Fibroblast of the conjunctiva (primary cell): ENCODE data around the gene ZNF469.

Experiments
- DNase-seq: peaks from one replicate; pipeline ENCODE4 v3.0.0-alpha.2; 2010; ENCODE audit warnings: low read depth

Gene ZNF469

GRCh38 chr16:88347656-88348376 lies 34.9 kb upstream of the ZNF469 start:
- DNase-seq = no peak

GRCh38 chr16:88348377-88349152 lies 34.2 kb upstream of the ZNF469 start:
- DNase-seq = no peak

GRCh38 chr16:88349153-88349902 lies 33.4 kb upstream of the ZNF469 start:
- no peak for DNase-seq

DNA sequence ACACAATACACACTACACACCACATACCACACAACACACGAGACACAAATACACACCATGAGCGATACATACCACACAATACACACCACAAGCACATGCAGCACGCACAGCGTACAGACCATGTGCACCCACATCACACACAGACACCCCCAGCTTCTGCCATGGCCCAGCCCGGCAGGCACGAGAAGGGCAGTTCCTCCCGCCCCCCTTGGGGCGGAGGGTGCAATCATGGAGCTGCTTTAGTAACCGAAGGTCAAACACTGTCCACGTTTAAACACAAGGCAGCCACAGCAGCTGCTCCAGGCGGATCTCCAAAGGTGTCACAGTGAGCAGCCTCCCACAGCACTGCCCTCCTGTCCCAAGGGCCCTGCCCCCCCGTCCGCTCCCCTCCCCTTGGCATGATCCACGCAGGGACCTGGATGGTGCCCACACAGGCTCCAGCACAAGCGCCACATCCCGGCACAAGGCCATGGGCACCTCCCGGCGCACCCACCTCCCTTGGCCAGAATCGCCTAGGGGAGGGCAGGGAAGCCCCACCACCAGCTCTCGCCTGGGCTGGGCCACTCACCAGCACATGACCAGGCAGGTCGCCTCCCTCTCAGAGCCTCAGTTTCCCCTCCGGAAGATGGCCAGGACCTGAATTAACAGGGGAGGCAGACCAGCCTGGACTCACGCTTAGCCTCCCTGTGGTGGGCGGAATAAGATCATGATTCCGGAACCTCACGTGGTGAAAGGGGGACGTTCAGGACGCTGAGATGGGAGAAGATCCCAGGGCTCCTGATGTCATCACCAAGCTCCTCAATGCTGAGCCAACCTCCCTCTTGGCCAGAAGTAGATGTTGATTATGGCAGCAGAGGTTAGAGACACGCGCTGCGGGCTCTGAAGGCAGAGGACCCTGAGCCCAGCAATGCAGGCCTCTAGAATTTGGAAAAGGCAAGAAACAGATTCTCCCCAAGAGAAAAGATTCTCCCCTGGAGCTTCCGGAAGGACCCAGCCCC lies 32.6 kb upstream of the ZNF469 start:
- DNase-seq = no peak

DNA sequence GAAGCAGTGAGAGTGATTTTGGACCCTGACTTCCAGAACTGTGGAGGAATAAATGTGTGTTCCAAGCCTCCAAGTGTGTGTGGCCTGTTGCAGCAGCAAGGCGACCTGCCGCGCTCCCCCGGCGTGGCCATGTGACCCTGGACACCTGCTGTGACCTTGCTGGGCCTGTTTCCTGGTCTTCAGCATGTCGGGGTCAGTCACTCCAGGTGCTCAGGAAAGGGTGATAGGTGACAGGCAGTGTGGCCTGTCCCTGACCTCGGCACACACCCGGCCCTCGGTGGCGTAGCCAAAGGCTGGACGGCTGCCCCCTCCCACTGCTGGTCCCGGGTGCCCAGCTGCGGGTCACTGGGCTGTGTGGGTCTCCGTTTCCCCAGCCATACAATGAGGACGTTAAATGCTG lies 31.8 kb upstream of the ZNF469 start:
- DNase-seq = no peak

DNA sequence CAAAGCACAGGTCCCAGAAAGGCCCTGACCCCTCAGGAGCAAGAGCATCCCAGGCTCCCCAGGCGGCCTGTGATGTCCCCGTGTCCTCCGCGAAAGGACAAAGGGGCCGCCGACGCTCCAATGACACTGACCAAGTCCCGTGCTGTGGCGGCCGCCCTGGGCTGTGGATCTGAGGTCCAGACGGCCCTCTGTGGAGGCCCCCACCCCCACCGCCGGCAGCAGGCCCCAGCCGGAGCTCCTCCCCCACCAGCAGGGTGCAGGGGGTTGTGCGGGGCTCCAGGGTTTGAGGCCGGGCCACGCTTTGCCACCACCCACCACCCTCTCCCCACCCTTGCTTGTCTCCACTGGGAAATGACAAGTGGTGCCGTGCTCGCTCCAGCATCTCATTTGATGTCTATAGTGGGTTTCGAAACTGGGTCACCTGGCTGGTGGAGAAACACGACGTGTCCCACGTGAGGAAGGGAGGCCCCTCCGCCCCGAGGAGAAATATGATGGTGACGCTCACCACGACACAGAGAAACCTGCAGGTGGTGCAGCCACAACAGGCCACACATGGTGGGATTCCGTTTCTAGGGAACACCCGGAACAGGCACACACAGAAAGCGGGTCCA lies 31.2 kb upstream of the ZNF469 start:
- DNase-seq = no peak

- DNase-seq = no peak
Observed at GRCh38 chr16:88352261-88353200, 30.2 kb upstream of the ZNF469 start.

DNA sequence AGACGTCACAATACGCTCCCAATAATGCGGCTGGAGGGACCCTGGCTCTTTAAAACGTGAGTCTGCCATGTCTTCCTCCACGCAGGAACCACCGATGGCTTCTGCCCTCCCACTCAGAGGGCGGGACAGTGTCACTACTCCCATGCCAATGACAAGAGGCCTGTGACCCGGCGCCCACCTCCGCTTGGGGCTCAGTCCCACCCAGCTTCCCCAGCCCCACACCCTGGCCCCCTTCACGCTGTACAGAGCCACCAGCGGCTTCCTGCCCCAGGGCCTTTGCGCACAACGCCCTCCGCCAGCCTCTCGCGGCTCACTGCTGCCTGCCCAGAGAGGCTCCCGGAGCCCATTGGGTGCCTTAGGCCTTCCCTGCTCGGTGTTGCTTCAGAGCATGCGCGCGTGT lies 29.5 kb upstream of the ZNF469 start:
- DNase-seq = no peak

DNA sequence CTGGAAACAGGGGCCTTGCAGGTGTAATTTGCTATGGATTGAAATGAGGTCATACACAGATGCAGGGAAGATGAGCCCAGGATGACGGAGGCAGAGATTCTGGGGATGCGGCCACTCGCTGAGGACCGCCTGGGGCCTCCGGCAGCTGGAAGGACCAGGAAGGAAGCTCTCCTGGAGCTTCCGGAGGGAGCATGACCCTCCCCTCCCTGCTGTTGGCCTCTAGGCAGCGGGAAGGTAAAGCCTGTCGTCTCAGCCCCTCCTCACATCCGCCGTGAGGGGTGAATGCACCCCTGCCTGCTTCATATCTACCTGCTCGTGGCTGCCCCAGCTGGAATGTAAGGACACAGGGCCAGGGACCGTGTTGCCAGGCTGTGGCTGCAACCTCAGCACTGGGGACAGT lies 29.1 kb upstream of the ZNF469 start:
- no peak for DNase-seq

- no peak for DNase-seq
Observed at GRCh38 chr16:88354229-88355092, 28.3 kb upstream of the ZNF469 start.

DNA sequence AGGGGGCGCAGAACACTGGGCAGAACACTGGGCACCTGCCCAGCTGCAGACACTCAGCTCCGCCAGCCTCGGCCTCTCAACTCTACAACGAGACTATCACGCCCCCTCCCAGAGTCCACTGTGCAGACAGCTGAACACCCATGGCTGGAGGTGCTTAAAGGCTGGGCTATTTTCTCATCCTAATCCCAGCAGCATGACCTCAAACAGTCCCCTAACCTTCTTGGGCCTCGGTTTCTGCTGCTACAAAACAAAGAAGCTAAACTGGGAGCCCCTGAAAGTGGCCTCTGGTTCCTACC lies 27.7 kb upstream of the ZNF469 start:
- DNase-seq = no peak

GRCh38 chr16:88355389-88356123 lies 27.2 kb upstream of the ZNF469 start:
- DNase-seq = no peak

- DNase-seq = no peak
Observed at GRCh38 chr16:88356124-88356726, 26.5 kb upstream of the ZNF469 start.

DNA sequence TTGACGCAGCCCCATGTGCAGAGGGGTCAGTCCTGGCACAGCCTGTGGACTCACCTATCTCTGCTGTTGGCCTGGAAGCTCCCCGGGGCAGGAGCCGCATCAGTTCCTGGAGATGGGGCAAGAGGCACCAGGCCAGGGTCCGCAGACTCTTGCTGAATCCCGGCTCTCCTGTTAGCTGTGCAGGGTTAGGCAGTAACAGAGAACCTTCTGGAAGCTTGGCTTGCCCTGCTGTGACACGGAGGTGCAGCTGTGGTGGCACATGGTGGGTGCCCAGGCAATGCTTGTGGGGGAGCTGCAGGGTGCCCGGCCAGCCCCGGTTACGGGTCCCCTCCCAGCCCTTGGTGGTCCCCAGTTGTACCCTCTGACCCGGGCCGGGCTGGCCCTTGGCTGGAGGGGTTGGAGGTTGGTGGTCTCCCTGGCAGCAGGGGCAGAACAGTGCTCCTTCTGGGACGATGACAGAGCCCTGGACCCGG lies 26.0 kb upstream of the ZNF469 start:
- no peak for DNase-seq

- no peak for DNase-seq
Observed at GRCh38 chr16:88357317-88358022, 25.3 kb upstream of the ZNF469 start.

DNA sequence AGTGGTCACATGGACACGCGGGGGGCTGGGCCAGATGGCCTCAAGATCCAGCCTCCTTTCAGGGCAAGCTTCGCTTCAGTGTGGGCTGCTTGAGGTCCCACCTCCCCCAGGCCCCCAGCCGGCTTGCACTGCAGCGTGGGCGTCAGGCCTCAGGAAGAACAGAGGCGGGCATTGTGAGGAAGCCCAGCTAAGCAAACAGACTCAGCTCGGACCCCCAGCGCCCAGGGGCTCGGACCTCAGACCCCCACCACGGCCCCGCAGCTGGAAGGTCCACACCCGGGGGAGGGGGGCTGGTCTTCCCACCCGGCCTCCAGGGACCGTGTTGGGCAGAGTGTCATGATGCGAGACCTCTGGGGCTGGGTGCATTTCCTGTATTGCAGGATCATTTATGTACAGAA lies 24.7 kb upstream of the ZNF469 start:
- no peak for DNase-seq

DNA sequence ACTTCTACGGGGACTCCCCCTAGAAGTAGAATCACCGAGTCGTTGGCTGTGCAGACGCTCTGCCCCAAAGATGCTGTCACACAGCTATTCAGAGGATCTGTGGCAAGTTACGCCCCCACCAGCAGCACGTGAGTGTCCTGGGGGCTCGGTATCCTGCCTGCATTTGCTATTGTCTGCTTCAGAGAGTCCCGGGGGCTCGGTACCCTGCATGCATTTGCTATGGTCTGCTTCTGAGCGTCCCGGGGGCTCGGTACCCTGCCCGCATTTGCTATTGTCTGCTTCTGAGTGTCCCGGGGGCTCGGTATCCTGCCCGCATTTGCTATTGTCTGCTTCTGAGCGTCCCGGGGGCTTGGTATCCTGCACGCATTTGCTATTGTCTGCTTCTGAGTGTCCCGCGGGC lies 23.8 kb upstream of the ZNF469 start:
- DNase-seq = no peak
